Astrocyte of the spinal cord (primary cell): ENCODE measurements around the gene GRIA4.

Experiments used
- DNase-seq: peaks from one replicate; pipeline ENCODE4 v3.0.0; 2011; ENCODE audit warnings: low read depth, low spot score
- H3K4me3 ChIP-seq: 2 replicates; pipeline ENCODE4 v1.5.1; 2011; ENCODE audit warnings: low read depth, mild to moderate bottlenecking, low read length, moderate library complexity
- in situ Hi-C: cut with HindIII; loops from 2 replicates; pipeline ENCODE4 v1.10.0; 2017; ENCODE audit warnings: low sequenced_read_pairs
- TF ChIP-seq, protein P1 (sequence below): IDR thresholded peaks from 2 replicates; pipeline ENCODE4 v1.5.1; 2012; ENCODE audit warnings: low read depth, mild to moderate bottlenecking, low read length, inconsistent platforms

GRIA4 gene

DNA sequence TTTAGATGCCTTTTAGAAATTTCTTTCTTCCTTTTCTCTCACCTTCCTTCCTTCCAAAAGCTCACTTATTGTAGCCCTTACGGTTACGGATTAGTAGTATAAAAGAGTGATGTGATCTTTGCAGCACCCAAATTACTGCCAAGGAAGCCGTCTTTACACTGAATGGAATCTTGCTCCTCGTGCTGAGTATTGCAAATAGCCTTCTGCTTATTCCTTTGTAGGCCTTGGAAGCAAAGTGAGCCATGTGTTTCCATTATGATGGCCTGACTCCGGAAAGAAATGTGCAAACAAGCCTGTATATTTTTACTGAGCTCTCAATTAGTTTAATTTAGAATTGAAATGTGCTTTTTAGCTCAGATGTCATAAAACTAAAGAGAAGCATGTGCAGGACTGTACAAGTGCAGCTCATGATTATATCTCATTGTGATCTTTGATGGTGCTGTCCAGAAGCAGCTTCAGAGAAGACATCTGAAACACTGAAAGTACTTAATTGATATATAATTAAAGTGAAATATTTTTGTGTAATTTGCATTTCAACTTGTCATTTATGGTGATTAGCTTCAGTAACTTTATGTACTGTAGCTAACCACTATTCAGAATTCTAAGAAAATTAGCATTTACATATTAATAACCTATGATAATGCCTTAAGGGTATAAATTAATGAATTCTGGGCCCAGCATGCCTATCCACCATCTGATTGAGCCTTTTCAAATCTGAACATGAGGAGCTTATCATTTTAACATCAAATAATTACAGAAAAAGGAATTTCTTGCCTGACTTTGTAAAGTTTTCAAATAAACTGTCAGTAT is 129.3 kb downstream of the GRIA4 start:
- no peak overlapping the region for H3K4me3 ChIP-seq
- no peak for DNase-seq
- in situ Hi-C loops = no loop called here
- TF ChIP-seq, protein P1, sequence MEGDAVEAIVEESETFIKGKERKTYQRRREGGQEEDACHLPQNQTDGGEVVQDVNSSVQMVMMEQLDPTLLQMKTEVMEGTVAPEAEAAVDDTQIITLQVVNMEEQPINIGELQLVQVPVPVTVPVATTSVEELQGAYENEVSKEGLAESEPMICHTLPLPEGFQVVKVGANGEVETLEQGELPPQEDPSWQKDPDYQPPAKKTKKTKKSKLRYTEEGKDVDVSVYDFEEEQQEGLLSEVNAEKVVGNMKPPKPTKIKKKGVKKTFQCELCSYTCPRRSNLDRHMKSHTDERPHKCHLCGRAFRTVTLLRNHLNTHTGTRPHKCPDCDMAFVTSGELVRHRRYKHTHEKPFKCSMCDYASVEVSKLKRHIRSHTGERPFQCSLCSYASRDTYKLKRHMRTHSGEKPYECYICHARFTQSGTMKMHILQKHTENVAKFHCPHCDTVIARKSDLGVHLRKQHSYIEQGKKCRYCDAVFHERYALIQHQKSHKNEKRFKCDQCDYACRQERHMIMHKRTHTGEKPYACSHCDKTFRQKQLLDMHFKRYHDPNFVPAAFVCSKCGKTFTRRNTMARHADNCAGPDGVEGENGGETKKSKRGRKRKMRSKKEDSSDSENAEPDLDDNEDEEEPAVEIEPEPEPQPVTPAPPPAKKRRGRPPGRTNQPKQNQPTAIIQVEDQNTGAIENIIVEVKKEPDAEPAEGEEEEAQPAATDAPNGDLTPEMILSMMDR = no peak

DNA sequence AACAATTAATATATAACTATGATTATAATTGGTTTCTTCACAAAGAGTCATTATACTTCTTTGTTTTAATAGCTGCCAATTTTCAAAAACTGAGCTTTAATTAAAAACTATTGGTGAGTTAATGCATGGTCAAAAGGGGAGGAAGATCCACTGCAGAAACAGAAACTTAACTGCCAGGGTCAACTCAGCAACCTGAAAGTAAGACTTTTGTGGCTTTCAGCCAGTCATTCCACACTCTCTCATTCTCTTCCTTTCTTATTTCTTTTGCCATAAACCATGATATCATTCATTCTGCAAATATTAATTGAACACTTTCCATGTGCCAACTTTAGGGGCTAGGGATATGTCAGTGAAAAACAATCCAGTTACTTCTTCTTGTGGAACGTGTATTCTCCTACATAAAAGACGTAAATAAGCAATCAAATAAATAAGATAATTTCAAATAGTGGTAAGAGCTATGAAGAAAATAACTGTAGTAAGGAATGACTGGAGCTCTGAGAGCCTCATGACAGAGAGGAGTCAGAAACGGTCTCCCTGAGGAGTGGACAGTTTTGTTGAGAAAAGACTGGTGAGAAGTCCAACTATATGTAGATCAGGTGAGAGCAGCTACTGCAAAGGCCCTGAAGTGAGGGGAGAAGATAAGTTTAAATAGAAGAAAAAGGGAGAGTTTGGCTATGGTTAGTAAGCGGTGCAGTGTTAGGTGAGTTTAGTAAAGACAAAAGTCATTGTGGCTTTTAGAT is 130.5 kb downstream of the GRIA4 start:
- H3K4me3 ChIP-seq = no peak overlapping the region
- DNase-seq = no peak
- in situ Hi-C loops = no loop called here
- TF ChIP-seq, protein P1 = no peak

DNA sequence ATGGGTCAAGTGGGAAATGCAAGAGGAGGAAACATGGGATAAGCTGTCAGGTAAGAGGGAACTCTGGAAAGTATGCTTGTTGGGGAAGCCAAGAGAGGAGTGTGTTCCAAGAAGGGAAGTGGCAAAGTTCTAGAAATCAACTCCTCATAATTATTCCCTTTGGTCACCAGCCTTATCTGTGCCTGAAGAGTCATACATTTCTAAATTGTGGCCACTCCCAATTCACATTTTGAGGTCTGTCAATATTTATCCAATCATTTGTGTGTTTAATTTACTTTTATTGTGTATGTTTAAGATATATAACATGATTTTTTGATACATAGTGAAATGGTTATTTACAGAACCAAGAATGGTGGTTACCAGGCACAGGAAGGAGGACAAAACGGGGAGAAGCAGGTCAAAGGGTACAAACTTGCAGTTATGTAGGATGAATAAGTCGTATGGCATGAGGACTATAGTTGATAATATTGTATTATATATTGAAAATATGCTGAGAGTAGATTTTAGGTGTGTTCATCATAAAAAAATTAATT is 131.7 kb downstream of the GRIA4 start:
- in situ Hi-C loops = no loop called here
- DNase-seq = no peak
- H3K4me3 ChIP-seq = no peak overlapping the region
- TF ChIP-seq, protein P1 = no peak

DNA sequence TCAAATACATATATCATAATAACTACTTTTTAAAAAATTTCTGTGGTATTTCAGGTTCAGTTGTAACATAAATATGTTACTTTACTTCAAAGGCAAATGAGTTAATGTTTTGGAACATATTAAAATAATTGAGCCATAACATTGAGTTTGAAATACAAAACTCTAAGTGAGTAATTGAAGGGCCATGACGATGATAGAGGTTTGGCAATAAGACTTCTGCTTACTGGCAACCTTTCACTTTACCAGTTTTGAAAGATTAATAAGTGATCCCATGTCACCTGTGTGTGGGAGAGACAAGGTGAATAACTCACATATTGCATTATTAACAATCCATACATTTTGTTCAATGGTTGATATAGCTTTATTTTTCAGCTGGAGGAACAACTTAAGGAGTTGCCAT is 144.4 kb downstream of the GRIA4 start:
- TF ChIP-seq, protein P1 = no peak
- H3K4me3 ChIP-seq = no peak overlapping the region
- in situ Hi-C loops = no loop called here
- DNase-seq = no peak

DNA sequence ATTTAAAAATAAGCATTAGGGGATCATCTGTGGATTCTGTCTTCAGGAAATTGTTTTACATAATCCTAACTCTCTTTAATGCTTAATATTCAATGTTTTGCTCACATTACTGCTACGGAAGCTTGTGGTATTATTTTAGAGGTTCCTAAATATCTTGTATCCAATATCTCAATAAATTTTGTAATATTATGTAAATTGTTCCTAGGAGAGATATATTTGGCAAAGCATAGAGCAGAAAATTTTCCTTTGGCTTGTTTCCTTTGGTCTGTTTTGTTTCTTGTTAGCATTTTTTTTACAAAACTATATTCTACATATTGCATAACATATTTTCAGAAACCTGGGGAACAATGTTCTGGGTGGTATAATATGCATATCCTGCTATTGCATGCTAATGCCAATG is 144.8 kb downstream of the GRIA4 start:
- no peak overlapping the region for H3K4me3 ChIP-seq
- no peak for DNase-seq
- TF ChIP-seq, protein P1 = no peak
- in situ Hi-C loops = no loop called here

DNA sequence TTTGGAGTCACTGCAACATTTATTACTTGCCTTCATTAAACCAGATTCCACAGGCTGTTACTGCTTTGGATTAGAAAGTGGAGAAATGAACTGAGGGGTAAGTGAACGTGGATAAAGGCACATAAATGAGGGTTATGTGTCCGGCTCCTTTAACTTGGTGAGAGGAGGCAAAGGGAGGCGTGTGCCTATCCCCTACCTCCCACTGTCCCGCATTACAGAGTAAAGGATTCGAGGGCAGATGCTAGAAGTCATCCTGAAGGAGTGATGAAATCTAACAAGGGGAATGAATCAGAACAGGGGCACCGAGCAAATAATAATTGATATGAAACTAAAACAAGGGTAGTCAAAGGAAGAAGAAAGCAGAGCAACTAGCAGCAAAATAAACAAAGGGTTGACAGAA is 147.2 kb downstream of the GRIA4 start:
- in situ Hi-C loops = no loop called here
- TF ChIP-seq, protein P1 = no peak
- DNase-seq = no peak
- no peak overlapping the region for H3K4me3 ChIP-seq
